C4-2B (cell line): ENCODE data around the gene LMNTD2.

Source experiments
- ZFX ChIP-seq: fragments of 450-650 bp; IDR thresholded peaks from 2 replicates; pipeline ENCODE4 v1.6.1; 2017
- TF ChIP-seq, protein P1 (sequence below): fragments of 450-650 bp; conservative IDR thresholded peaks from 2 replicates; pipeline ENCODE4 v1.5.1; 2017; ENCODE audit warnings: mild to moderate bottlenecking

DNA sequence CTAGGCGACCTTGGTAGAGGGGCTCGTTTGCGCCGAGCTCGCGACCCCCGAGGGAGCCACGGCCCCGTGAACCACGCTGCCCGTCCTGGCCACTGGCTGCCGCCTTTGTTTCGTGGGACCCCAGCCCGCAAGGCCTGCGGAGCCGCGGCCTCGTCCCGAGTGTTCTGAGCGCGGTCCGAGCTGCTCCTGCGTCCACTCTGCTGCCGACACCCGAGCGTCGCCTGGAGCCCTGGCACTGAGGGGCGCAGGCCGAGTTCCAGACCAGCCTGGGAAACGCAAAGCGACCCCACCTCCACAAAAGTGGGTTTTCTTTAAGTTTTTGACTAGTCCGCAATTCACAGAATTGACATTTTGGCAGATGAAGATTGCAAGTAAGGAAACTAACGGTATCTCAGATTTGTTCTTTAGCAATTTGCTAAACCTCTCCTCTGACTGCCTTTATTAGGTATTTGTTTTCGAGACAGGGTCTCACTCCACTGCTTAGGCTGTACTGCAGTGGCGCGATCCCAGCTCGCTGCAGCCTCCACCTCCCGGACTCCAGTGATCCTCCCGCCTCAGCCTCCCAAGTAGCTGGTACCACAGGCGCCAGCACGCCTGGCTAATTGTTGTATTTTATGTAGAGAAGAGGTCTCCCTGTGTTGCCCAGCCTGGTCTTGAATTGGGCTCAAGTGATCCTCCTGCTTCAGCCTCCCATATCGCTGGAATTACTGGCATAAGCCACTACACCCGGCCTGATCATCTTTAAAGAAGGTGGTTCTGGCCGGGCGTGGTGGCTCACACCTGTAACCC is 52.6 kb downstream of the LMNTD2 start:
- TF ChIP-seq, protein P1, sequence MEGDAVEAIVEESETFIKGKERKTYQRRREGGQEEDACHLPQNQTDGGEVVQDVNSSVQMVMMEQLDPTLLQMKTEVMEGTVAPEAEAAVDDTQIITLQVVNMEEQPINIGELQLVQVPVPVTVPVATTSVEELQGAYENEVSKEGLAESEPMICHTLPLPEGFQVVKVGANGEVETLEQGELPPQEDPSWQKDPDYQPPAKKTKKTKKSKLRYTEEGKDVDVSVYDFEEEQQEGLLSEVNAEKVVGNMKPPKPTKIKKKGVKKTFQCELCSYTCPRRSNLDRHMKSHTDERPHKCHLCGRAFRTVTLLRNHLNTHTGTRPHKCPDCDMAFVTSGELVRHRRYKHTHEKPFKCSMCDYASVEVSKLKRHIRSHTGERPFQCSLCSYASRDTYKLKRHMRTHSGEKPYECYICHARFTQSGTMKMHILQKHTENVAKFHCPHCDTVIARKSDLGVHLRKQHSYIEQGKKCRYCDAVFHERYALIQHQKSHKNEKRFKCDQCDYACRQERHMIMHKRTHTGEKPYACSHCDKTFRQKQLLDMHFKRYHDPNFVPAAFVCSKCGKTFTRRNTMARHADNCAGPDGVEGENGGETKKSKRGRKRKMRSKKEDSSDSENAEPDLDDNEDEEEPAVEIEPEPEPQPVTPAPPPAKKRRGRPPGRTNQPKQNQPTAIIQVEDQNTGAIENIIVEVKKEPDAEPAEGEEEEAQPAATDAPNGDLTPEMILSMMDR = no peak
- TF ChIP-seq ZFX = no peak; the same call in 1 of the 2 replicates
